ENCODE results near the gene NMT1. TPM values are rescaled to one million over a fixed set of nuclear protein-coding genes. Genes with fewer than 3 reads are reported as not detected.

NMT1 gene
- total RNA-seq, 2 experiments from 2014 or later: 61.1 to 62.2 TPM

- ATAC-seq (ENCODE audit: poor library complexity) (no peak), DNase-seq (no peak)
- ChIA-PET POLR2A (no interaction called here), CTCF (no interaction called here)
- no peak for TF ChIP-seq CTCF (IDR thresholded peaks at IDR 0.05)
- intact Hi-C loops (cut with DNase I, micrococcal nuclease): no loop called here
- no peaks in the 10 kb centered on the region for H3K9me3 Mint-ChIP-seq
- peaks cover 56% of the 10 kb centered on the region for H3K36me3 Mint-ChIP-seq (ENCODE audit: low read depth)
- Histone ChIP-seq H3K36me3 (ENCODE audit: insufficient read depth, low read length) (peaks cover 68% of the 10 kb centered on the region), H3K4me3 (ENCODE audit: low read length) (no peak overlapping the region), H3K27me3 (ENCODE audit: control insufficient read depth in 1 of 2, insufficient read depth in 2 of 2, low read length in 2 of 2) (no peaks in the 10 kb centered on the region), H3K4me1 (ENCODE audit: insufficient read depth, low read length) (no peaks in the 10 kb centered on the region), H3K9me3 (ENCODE audit: control insufficient read depth in 1 of 2, insufficient read depth in 1 of 2, low read length in 2 of 2) (no peaks in the 10 kb centered on the region), H3K27ac (ENCODE audit: low read depth in 1 of 2, low read length in 2 of 2) (no peak overlapping the region)
- H3K4me3 Mint-ChIP-seq: no peak overlapping the region
- H3K4me1 Mint-ChIP-seq (ENCODE audit: low read depth): no peaks in the 10 kb centered on the region
- no peak overlapping the region for H3K27ac Mint-ChIP-seq
- no peaks in the 10 kb centered on the region for H3K27me3 Mint-ChIP-seq
Observed at GRCh38 chr17:45106582-45106981, 45.5 kb downstream of the NMT1 start.

- Mint-ChIP-seq H3K4me1 (ENCODE audit: low read depth) (no peaks in the 10 kb centered on the region), H3K4me3 (no peak overlapping the region), H3K27ac (no peak overlapping the region), H3K9me3 (no peaks in the 10 kb centered on the region), H3K36me3 (ENCODE audit: low read depth) (peaks cover 47% of the 10 kb centered on the region), H3K27me3 (no peaks in the 10 kb centered on the region)
- DNase-seq (no peak), ATAC-seq (ENCODE audit: poor library complexity) (no peak)
- POLR2A ChIA-PET: no interaction called here
- Histone ChIP-seq H3K4me1 (ENCODE audit: insufficient read depth, low read length) (no peaks in the 10 kb centered on the region), H3K9me3 (ENCODE audit: control insufficient read depth in 1 of 2, insufficient read depth in 1 of 2, low read length in 2 of 2) (no peaks in the 10 kb centered on the region), H3K27ac (ENCODE audit: low read depth in 1 of 2, low read length in 2 of 2) (no peak overlapping the region), H3K27me3 (ENCODE audit: control insufficient read depth in 1 of 2, insufficient read depth in 2 of 2, low read length in 2 of 2) (no peaks in the 10 kb centered on the region), H3K36me3 (ENCODE audit: insufficient read depth, low read length) (peaks cover 59% of the 10 kb centered on the region), H3K4me3 (ENCODE audit: low read length) (no peak overlapping the region)
- intact Hi-C loops (cut with DNase I, micrococcal nuclease): no loop called here
- CTCF ChIA-PET: interaction anchor here (1.8 kb wide), 1 partner anchor 28 kb away, joined by 4 read pairs; the partner anchor contains the start of gene ACBD4
- TF ChIP-seq CTCF (IDR thresholded peaks at IDR 0.05): no peak
Observed at GRCh38 chr17:45107293-45108010, 46.3 kb downstream of the NMT1 start.

- Histone ChIP-seq H3K27me3 (ENCODE audit: control insufficient read depth in 1 of 2, insufficient read depth in 2 of 2, low read length in 2 of 2) (no peaks in the 10 kb centered on the region), H3K4me1 (ENCODE audit: insufficient read depth, low read length) (no peaks in the 10 kb centered on the region), H3K9me3 (ENCODE audit: control insufficient read depth in 1 of 2, insufficient read depth in 1 of 2, low read length in 2 of 2) (no peaks in the 10 kb centered on the region), H3K36me3 (ENCODE audit: insufficient read depth, low read length) (peaks cover 53% of the 10 kb centered on the region), H3K27ac (ENCODE audit: low read depth in 1 of 2, low read length in 2 of 2) (no peak overlapping the region), H3K4me3 (ENCODE audit: low read length) (no peak overlapping the region)
- Mint-ChIP-seq H3K27me3 (no peaks in the 10 kb centered on the region), H3K4me3 (no peak overlapping the region), H3K27ac (no peak overlapping the region), H3K4me1 (ENCODE audit: low read depth) (no peaks in the 10 kb centered on the region), H3K36me3 (ENCODE audit: low read depth) (peaks cover 41% of the 10 kb centered on the region), H3K9me3 (no peaks in the 10 kb centered on the region)
- ATAC-seq (ENCODE audit: poor library complexity) (no peak), DNase-seq (no peak)
- POLR2A ChIA-PET: no interaction called here
- intact Hi-C loops (cut with DNase I, micrococcal nuclease): no loop called here
- TF ChIP-seq CTCF (IDR thresholded peaks at IDR 0.05): no peak
- CTCF ChIA-PET: interaction anchor here (1.8 kb wide), 1 partner anchor 27 kb away, joined by 4 read pairs; the partner anchor contains the start of gene ACBD4
Observed at GRCh38 chr17:45108051-45108450, 46.9 kb downstream of the NMT1 start.
